GM18868 (cell line): Measurements from ENCODE around the gene DOCK9.

Experiments used
- ATAC-seq: cut with Tn5 transposase; IDR thresholded peaks from one replicate; pipeline ENCODE4 v1.9.1; 2021; ENCODE audit warnings: mild to moderate bottlenecking, moderate library complexity; ENCODE audit not compliant: unreplicated experiment

DOCK9 gene

DNA sequence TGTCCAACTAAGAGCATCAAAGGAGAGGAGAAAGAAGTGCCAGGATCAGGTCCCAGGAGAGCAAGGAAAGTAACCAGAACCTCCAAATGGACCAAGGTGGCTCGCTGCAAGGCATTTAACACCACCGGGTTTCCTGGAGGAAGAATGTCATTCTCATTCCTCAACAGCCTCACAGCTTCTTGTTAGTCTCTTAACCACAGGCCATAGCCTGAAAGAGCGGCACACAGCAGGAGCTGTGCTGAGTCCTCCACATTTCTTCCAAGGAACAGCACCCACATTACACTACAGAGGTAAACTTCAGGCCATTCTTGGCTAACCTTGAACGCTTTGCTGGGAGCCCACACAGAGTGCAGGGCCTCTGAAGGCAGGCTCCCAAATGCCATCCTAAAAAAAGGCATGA lies 23.6 kb downstream of the DOCK9 start:
- ATAC-seq = no peak

GRCh38 chr13:98951266-98951665 lies 26.6 kb downstream of the DOCK9 start:
- ATAC-seq = no peak

DNA sequence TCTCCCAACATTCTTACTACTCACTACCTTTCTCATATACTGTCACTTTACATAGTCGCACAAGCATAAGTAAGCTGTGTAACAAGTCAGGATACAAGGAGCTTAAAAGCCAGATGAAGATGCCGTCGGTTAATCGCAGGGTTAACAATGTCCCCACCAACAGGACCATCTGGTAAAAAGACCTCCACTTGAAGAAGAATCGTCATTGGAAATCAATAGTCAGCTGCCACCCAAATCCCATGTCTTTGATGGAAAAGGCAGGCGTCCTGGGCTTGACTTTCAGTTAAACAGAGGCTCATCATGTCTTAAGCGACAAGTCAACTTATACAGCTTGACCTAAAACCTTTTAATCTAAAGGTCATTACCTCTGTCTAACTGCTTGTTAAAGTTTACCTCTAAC lies 27.2 kb downstream of the DOCK9 start:
- no peak for ATAC-seq

GRCh38 chr13:98947925-98948324 lies 29.9 kb downstream of the DOCK9 start:
- no peak for ATAC-seq

DNA sequence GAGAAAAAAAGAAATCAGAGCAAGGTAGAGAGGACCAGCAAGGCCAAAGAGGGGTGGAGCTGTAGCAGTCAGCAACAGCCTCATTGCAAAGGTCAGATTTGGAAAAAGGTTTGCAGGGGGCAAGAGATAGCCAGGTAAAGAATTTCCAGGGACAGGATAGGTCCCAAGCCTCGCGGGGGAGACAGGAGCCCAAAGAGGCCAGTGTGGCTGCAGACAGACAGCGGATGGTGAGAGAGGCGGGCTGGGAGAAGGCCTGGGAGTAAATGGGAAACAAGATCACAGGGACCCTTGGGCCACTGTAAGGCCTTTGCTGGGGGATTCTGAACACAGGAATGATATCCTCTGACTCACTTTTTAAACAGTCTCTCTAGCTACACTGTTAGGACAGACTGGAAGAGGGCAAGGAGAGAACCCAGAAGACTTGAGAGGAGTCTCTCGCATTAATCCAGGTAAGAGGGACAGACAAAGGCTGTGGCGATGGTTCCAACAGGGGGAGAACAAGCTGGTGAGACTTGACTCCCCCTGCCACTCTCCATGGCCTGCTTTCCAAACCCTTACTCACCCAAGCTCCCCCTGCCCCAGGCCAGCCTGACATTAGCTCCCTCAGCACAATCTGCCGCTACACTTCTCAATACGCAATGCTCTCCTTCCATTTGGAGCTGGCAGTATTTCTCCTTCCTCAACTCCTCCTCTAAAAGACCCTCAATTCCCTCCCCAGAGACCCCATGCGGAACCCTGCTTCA lies 31.8 kb downstream of the DOCK9 start:
- ATAC-seq = no peak

- no peak for ATAC-seq
Measured at GRCh38 chr13:98944336-98944735, 33.5 kb downstream of the DOCK9 start.

- ATAC-seq = no peak
Measured at GRCh38 chr13:98942997-98943396, 34.9 kb downstream of the DOCK9 start.

DNA sequence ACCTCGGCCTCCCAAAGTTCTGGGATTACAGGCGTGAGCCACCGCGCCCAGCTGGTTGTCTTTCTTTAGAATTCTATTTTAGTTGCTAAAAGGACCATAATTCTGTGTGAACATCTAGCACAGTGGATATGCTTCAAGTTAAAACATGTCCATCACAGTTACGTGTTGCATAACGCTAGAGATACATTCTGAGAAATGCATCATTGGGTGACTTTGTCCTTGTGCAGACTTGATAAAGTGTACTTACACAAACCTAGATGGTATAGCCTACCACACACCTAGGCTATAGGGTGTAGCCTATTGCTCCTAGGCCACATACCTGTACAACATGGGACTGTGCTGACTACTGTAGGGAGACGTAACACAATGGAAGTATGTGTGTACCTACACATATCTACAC lies 35.4 kb downstream of the DOCK9 start:
- ATAC-seq = no peak

- ATAC-seq = no peak
Measured at GRCh38 chr13:98941536-98941935, 36.3 kb downstream of the DOCK9 start.

GRCh38 chr13:98941126-98941525 lies 36.7 kb downstream of the DOCK9 start:
- no peak for ATAC-seq

GRCh38 chr13:98940325-98941001 lies 37.4 kb downstream of the DOCK9 start:
- ATAC-seq = no peak

- ATAC-seq = no peak
Measured at GRCh38 chr13:98939660-98940191, 38.1 kb downstream of the DOCK9 start.

- ATAC-seq = no peak
Measured at GRCh38 chr13:98938801-98939200, 39.1 kb downstream of the DOCK9 start.

DNA sequence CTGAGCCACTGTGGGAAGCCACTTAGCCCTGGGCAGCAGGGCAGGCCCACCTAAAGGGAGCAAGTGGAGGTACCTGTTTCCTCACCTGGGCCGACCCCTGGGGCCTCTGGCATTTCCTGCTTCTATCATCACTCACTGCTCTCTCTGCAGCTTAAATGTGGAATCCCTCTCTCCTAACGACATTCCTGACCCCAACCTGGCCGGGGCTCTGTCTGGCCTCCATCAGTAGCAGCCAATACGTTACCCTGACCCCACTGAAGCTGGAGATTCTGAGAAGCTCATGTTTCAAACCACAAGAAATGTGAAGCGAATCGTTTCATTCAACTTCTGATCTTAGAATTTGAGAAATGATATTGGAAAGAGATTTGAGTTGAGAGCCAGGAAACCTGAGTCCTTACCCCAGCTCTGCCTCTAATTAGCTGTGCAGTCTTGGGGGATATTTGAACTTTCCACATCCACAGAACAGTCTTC lies 39.9 kb downstream of the DOCK9 start:
- no peak for ATAC-seq

DNA sequence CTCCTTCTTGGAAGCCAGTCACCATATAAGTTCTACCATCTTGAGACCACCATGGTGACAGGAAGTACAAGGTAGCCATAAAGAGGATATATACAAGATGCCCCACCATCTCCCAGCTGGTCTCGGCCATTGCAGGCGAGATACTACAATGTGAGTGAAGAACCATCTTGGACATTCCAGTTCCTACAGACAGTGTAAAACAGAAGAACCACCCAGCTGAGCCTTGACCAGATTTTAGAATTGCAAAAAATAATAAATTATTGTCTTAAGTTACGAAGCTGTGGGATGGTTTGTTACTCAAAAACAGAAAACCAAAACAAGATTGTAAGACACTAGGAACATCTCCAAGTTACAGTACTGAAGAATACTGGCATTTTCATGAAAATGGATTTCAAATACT lies 43.6 kb downstream of the DOCK9 start:
- ATAC-seq = no peak

DNA sequence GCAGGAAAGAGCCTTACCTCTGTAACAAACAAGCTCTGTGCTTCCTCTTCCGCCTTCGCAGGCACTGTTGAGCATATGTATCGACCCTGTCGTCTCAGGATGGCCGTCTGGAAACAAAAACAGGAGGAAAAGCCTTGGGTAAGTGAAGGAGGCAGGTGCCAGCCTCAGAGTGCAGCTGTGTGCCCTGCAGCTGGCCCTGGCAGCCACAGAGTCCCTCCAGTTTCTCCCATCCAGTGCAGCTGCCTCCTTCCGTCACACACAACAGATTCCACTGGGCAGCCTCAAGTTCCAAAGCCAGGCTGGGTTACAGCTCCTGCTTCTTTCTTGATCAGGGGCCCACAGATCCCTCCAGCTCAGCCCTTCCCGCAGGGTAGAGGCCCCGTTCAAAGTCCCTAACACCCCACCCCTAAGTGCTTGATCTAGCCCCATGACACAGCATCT lies 47.7 kb downstream of the DOCK9 start:
- no peak for ATAC-seq

DNA sequence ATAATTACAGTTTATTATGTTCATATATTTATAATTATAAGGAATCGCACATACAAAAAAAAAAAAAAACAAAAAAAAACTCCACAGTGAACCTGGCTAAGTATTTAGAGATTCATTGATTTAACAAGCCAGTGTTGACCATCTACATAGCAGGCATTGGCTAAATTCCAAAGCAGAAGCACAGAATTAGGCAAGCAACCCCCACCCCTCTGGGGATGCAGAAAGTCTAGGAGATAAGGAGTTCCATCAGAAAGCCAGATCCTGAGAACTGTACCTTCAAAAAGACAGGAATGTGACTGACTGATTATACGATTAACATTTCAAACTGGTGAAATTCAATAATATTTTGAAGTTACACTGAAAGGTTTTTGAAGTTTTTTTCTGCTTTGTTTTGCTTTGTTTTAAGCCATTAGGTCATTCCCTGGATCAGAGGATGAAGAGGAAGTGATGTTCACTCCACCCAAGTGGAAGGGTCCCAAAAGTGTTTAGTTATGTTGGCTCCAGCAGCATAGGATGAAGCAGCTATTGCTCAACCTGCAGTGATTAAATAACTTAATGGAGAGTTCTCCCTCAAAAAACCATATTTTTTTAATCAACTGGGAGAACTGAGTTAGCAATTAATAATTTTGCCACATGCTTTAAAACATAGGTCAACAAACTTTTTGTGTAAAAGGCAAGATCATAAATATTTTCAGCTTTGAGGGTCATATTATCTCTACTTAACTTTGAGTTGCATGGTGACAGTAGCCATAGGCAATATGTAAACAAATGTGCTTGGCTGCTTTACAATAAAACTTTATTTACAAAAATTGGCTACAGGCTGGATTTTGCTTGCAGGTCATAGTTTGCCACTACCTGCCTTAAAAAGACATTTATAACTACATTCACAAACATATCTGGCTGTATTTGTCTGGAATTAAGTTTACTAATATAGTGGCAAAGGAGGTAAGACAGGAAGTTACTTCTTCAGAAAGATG lies 49.6 kb downstream of the DOCK9 start:
- ATAC-seq = no peak

DNA sequence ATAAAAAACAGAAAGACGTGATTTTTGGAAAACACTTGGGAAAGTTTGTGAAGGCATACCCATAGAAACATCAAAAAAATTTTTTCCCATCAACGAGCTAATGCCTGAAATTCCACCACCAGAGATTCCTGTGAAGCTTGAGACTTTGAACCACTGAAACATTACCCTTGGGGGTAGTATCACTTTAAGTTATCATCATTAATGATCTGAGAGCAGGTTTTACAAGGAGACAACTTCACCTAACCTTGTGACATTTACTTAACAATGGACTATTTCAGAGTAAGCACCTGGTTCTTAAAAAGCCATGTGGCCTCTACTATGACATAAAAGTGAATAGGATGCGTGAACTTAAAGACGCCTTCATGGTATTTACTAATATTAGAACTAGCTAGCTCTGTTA lies 51.9 kb downstream of the DOCK9 start:
- ATAC-seq = no peak

- ATAC-seq = no peak
Measured at GRCh38 chr13:98923641-98924397, 54.0 kb downstream of the DOCK9 start.

DNA sequence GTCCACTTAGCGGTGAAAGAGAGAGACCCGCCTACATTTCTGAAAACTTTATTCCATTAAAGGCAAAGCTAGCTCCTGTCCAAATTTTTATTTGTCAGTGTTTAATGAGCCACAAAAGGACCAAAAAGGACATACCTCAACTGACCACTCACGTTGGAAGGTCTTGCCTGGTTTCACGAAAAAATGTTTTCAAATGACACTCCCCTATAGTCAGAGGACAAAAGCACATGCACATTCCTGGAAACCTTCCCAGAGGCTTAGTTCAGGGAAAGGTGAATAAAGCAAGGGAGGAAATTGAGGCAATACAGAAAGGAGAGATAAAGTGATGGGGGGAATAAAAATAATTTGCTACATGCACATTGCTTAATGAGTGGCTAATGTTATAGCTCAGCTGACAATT lies 55.6 kb downstream of the DOCK9 start:
- ATAC-seq = no peak
